Activated gamma-delta T cell treated with Interleukin-2 at 50 U/mL for 16 hours (primary cell): ENCODE results near the gene SMPD4.
"Not testable (repeated sequence)": the region's sequence is repeated elsewhere in the genome, so short reads cannot be mapped to it uniquely, and the experiment has no call there.

Experiments used
- DNase-seq: peaks from one replicate; pipeline ENCODE4 v3.0.0-alpha.2; 2020

Gene SMPD4, protein sequence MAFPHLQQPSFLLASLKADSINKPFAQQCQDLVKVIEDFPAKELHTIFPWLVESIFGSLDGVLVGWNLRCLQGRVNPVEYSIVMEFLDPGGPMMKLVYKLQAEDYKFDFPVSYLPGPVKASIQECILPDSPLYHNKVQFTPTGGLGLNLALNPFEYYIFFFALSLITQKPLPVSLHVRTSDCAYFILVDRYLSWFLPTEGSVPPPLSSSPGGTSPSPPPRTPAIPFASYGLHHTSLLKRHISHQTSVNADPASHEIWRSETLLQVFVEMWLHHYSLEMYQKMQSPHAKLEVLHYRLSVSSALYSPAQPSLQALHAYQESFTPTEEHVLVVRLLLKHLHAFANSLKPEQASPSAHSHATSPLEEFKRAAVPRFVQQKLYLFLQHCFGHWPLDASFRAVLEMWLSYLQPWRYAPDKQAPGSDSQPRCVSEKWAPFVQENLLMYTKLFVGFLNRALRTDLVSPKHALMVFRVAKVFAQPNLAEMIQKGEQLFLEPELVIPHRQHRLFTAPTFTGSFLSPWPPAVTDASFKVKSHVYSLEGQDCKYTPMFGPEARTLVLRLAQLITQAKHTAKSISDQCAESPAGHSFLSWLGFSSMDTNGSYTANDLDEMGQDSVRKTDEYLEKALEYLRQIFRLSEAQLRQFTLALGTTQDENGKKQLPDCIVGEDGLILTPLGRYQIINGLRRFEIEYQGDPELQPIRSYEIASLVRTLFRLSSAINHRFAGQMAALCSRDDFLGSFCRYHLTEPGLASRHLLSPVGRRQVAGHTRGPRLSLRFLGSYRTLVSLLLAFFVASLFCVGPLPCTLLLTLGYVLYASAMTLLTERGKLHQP

DNA sequence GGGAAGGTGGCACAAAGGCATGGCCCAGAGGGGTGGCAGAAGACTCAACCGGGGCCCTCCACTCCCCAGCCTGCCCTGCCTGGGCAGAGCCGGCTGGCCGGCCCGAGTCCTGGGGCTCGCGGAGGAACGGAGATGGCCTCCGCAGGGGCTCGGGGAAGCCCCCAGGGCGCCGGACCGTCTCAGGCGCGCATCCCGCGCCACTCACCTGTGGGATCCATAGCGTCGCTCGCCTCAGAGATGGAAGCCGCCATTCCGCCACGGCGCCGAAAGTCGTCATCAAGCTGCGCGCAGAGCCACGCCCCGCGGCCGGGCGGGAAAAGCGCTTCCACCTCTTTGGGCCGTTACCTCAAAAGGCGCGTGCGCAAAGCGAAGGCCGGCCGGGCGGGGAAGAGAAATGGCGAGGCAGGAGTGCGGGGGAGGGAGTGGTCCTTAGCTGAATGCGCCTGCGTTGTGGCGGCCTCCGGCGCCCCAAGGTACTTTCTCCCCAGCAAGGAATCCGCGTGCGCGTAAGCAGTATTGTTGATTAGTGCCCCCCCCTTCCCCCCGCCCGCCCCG lies at the start of gene SMPD4:
TSS of gene SMPD4 (minus strand) at position 278 of the 555 bp plus-strand sequence. CDS start 5,010 bp downstream, outside the sequence.
- DNase-seq = peak; percentile 97

DNA sequence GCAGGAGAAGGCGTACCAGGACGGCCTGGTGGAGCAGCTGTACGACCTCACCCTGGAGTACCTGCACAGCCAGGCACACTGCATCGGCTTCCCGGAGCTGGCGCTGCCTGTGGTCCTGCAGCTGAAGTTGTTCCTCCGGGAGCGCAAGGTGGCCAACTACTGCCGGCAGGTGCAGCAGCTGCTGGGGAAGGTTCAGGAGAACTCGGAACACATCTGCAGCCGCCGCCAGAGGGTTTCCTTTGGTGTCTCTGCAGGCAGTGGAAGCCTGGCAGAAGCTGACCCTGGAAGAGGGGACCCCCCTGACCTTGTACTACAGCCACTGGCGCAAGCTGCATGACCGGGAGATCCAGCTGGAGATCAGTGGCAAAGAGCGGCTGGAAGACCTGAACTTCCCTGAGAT lies 49.5 kb upstream of the SMPD4 start:
- not testable (repeated sequence) for DNase-seq

DNA sequence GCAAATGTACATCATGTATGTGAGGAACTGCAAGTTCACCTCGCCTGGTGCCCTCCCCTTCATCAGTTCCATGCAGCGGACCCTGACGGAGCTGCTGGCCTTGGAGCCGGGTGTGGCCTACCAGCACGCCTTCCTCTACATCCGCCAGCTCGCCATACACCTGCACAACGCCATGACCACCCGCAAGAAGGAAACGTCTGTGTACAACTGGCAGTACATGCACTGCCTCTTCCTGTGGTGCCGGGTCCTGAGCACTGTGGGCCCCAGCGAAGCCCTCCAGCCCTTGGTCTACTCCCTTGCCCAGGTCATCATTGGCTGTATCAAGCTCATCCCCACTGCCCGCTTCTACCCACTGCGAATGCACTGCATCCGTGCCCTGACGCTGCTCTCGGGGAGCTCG lies 49.0 kb upstream of the SMPD4 start:
- DNase-seq = not testable (repeated sequence)

DNA sequence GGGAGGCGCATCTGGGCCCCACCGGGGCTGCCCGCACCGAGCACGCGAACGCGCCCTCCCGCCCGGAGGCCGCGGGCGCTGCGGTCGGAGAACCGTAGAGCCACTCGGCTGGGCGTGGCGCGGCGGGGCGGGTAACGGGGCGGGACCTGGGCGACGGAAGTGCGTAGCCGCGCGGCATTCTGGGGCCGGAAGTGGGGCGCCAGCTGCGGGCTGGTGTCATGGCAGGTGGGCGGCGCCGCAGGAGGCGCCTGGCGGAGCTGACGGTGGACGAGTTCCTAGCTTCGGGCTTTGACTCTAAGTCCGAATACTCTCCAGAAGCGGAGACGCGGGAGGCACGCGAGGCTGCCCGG lies 47.7 kb upstream of the SMPD4 start:
- DNase-seq = not testable (repeated sequence)

DNA sequence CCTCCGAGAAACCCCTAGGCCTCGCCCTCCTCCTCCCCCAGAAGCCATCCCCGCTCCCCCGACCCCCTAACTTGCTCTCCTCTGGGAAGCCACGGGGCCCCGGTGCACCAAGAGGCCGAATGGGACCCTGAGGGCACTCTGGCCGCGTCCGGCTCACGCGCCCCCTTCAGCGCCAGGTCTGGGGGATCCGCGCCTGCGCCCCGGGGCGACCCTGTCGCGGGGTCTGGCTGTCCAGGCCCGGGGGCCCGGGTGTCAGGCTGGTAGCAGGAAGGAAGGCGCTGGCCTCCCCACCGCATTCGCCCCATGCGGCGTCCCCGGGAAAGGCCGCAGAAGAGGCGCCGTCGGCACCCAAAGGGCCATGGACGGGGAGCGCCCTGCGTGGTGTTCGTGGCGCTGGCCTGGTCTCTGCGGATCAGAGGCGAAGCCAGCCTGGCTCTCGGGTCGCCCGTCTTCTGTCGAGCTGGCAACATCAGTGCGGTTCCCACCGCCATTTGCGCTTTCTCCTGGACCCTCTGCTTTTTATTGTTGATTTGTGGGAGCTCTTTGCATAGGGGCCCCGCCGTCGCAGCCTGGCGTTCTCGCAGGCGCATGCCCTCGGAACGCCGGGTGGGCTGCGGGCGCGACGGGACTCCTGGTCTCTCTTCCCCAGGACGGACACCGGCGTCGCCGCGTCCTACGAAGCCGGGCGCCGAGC lies 47.2 kb upstream of the SMPD4 start:
- DNase-seq = not testable (repeated sequence)

DNA sequence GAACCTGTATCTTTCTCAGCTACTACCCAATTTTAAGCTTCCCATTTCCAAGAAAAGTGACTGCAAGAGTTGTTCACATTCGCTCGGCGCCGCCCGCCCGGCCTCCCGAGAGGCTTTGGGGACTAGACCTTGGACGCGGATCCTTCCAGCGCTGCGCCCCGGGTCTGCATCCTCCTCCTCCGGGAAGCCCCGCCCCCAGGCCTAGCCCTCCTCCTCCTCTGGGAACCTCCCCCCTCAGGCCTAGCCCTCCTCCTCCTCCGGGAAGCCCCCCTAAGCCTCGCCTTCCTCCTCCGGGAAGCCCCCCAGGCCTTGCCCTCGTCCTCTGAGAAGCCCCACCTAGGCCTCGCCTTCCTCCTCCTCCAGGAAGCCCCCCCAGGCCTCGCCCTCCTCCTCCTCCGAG lies 46.6 kb upstream of the SMPD4 start:
- not testable (repeated sequence) for DNase-seq

DNA sequence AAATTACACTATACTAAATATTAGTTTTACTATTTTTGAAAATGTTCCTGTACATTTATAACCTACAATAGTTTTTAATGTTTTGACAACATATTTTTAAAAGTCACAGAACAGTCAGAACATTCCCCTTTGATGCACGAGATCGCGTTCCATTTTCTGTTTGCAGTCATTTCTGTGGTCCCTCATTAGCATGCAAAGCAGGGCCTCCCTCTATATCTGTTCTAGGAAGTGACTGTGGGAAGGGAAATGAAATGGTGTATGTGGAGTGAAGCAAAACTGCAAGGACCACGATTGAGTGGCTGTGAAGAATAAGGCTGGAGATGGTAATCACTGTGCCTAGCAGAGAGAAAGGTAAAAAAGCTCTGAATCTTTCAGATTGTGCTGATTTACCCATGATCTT lies 41.1 kb upstream of the SMPD4 start:
- not testable (repeated sequence) for DNase-seq

DNA sequence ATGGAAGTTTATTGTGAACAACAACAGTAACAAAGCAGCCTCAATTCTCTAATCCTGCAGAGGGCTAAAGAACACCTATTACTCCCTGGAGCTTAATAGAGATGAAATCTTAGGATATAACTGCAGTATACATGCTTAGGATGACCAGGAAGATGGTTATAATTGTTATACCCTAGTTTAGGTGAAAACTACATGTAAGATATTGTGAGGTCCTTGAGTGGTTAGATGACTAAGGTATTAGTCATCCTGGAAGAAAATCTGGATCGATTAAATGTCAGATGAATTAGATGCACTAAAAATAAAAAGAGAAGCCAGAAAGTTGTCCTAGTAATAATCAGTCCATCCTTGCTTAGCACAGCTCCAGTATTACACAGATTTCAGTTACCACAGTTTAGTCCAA lies 39.1 kb upstream of the SMPD4 start:
- not testable (repeated sequence) for DNase-seq

DNA sequence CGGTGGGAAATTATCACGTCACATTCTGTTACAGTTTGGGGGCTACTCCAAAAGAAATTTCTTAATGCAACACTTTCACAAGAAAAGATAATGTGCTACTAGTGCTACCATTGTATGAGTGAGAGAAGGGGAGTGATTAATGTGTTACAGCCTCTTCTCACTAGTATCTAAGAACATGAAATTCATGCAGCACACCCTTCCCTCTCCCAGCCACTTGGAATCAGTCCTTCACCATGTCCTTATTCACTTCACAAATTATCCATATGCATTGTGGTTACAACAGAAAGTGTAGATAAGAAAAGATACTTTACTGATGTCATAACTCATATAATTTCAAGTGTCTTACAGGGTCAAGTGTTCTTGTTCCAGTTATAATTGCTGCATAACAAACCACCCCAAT lies 37.7 kb upstream of the SMPD4 start:
- not testable (repeated sequence) for DNase-seq

DNA sequence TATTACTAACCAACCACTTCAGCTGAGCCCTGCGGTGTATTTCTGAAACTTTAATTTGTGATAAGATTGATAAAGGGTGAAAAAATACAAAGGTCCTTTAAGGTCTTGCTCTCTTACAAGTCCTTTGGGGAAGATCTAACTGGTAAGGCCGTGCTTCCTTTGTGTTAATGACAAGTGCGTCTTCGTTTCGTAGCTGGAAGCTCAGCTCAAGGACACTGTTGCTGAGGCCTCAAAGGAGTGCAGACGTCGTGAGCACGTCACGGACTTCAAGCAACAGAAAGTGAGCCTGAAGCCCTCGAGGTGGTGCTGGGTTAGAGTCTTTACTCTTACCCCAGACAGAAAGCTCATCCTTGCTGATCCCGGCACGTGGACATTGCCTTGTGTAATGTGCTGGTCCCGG lies 25.6 kb upstream of the SMPD4 start:
- not testable (repeated sequence) for DNase-seq

DNA sequence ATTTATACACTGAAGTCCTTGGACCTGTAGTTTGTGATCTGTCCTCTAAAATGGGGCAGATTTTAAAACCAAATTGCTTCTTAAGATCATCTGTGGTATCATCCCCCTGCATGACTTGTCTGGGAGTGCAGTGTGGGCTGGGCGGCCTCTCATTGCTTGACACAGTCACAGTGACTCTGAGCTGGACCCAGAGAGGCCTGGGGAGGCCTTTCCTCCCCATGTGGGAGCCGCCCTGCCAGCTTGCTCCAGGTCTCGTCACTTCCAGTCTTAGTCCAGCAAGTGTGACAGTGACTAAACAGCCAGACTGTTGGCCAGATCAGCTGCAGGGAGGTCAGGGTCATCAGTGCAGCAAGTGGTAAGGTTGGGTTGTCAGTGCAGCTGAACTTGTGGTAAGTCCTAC lies 21.7 kb upstream of the SMPD4 start:
- not testable (repeated sequence) for DNase-seq

DNA sequence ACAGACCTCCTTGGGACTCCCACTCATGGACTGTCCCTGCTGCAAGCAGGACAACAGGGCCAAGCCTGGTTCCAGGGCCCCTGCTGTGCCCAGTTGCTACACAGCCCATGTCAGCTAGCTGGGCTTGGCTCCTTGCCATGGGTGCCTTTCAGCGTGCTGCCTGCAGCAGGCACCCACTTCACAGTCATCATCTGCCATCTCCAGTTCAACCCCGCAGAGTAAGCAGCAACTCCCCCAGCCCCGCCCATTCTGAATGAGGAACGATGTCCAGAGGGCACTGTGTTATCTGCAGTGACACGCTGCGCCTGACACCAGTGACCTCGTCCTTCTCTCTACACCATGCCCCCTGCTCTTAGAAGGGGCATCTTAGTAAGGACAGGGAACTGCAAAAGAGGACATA lies 21.1 kb upstream of the SMPD4 start:
- not testable (repeated sequence) for DNase-seq

DNA sequence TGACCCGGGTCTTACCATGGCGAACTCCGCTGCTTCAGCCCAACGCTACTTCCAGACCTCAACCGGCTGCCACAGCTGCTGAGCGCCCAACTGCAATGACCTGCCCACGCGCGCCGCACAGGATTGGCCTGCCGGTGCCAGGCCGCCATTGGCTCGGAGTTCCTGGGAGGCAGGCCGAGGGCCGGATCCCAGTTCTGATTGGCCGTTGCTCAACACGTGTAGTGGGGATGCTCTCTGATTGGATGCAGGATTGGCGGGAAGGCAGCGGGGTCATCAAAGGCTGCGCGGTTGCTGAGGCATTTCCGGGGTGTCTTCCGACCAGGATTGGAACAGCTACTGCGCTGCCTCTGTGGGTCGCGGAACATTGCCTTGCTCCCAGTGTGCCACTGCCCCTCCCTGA lies 16.9 kb upstream of the SMPD4 start, which contains the start of gene TUBA3E:
TSS of gene TUBA3E (minus strand) at position 97 of the 400 bp plus-strand sequence. CDS start at position 18, 79 bp downstream.
- DNase-seq = no peak

DNA sequence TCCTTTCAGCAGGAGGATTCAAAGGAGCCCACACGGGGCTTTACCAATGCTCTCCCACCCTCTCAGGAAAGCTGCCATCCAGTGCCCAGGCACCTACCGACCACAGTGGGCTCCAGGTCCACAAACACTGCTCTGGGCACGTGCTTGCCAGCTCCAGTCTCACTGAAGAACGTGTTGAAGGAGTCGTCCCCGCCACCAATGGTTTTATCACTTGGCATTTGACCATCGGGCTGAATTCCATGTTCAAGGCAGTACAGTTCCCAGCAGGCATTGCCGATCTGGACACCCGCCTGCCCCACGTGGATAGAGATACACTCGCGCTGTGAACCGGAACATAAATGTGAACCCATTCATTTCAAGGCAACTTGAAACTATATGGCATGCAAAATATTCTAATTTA lies 14.7 kb upstream of the SMPD4 start:
- DNase-seq = not testable (repeated sequence)

DNA sequence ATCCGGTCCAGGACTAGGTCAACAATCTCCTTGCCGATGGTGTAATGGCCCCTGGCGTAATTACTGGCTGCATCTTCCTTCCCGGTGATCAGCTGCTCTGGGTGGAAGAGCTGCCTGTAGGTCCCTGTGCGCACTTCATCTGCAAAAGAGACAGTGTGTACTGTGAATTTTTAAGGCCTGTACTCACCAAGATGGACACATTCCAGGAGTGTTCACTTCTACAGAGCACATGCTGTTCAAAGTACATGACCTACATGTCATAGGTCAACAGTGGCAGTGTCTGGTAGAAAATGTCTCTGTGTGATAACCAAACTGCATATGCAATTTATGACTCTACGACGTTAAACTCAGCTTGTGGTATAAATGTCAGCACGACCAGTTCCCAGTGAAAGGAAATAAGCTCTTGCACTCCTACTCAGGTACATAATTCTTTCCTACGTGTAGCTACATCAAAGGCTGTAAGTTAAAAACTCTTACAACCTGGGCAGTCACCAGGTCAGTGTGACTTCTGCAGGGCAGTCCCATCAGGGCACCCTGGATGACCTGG lies 13.8 kb upstream of the SMPD4 start:
- not testable (repeated sequence) for DNase-seq

DNA sequence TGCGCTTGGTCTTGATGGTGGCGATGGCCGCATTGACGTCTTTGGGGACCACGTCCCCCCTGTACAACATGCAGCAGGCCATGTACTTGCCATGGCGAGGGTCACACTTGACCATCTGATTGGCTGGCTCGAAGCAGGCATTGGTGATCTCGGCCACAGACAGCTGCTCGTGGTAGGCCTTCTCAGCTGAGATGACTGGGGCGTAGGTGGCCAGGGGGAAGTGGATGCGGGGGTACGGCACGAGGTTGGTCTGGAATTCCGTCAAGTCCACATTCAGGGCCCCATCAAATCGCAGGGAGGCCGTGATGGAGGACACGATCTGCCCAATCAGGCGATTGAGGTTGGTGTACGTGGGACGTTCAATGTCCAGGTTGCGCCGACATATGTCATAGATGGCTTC lies 12.4 kb upstream of the SMPD4 start:
- not testable (repeated sequence) for DNase-seq

DNA sequence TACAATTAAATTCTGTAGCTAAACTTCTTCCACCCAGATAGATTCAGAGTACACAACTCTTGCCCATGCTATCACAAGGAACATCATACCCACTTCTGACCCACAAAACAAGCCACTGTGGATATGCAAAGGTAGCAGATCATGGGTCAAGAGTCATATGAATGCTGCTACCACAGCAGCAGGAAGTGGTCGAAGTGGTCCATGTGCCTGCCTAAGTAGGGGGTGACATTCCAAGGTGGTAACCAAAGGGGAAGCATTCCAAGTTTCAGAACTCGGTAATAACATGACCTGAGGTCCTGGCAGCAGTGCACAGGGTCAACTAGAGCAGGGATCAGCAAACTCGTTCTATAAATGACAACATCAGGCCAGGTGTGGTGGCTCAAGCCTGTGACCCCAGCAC lies 11.0 kb upstream of the SMPD4 start:
- DNase-seq = not testable (repeated sequence)

DNA sequence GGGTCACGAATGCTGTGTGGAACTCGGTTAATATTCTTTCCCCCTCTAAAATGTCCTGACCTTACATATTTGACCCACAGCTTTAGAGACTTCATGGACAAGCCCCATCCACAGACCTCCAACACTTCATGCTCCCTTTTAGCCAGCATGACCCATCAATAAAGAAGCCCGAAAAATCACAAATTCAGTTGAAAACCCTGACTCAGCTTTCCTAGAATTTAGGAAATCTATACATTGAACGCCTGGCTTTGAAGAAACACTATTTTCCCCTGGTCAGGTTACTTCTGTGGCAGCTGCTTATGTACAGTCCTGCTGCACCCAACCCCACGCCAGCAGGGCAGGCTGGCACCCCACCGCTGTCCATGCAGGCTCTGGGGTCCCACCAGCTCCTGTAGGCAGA lies 9.9 kb upstream of the SMPD4 start:
- DNase-seq = not testable (repeated sequence)

DNA sequence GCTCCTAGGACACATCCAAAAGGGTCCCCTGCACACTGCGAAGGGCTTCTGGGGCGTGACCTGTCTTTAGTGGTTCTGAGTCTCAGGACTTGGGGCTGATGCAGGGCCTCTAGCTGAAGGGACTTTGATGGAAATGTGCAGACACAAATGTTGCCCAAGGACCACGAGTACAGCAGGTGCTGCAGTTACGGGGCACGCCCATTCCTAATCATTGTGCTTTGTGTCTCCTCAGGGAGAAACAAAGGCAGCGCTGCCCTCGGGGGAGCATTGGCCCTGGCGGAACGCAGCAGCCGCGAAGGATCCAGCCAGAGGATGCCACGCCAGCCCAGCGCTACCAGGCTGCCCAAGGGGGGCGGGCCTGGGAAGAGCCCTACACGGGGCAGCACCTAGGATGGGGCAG lies 8.8 kb upstream of the SMPD4 start:
- no peak for DNase-seq

DNA sequence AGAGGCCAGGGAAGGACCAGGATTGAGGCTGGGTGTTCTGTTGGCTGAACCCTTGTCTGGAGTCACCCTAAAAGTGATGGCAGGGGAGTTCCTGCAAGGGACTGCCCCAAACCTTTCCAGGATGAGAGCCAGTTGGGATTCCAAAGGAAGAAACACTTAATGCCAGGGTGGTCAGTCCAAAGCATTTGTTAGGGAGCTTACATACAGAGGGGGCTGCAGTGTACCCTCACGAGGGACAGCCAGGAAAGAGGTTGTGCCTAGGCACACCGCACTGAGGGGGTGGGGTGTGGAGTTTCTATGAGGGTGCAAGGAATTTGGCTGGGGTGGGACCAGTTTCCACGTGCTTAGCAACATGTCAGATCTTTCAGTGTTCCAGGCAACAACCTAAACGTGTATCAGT lies 7.6 kb upstream of the SMPD4 start:
- not testable (repeated sequence) for DNase-seq

DNA sequence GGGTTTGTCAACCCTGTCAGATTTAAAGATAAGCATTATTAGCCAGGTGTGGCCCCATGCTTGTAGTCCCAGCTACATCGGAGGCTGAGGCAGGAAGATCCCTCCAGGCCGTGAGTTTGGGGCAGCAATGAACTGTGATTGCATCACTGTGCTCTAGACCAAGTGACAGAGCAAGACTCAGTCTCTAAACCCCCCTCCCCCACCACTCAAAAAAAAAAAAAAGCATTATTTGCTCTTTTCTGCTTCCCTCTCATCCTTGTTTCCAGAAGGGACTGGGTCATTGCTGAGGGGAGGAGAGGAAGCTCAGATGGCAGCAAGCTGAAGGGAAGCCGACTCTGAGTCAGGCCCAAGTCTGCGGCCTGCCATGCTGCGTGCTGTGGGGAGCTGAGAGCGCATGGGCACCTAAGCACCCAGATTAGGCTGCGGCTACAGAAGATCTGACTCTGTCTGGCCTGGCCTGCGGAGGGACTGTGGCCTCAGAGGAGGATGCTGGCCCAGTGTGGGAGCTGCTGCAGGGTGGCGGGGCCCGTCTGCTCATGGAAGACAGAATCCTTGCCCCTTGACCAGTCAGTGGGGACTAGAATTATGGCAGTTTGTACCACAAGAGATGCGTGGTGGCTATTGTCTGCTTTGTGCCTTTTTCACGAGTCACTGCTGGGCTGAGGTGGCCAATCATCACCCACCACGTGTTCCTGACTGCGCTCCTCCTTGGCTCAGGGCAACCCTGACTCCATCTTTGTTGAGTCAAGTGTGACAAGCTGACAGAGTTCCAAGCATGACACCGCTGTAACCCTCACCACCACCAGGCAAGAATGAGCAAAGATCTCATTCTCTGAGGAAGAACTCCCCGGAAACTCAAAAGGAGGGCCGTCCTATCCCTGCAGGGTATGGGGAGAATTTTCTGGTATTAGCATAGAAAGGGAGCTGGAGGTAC lies 6.7 kb upstream of the SMPD4 start:
- not testable (repeated sequence) for DNase-seq
